ENCODE results near the gene RXYLT1.
"Not testable (repeated sequence)": the region's sequence is repeated elsewhere in the genome, so short reads cannot be mapped to it uniquely, and the experiment has no call there.

The RXYLT1 gene

GRCh38 chr12:63804746-63805145, 25.0 kb downstream of the RXYLT1 start:
- DNase-seq: no peak

- DNase-seq: no peak
These were observed 26.3 kb downstream of the RXYLT1 start for GRCh38 chr12:63805704-63806672.

GRCh38 chr12:63808631-63809030, 28.9 kb downstream of the RXYLT1 start:
- no peak for DNase-seq

- peak; percentile 20 for DNase-seq
These were observed 29.9 kb downstream of the RXYLT1 start for GRCh38 chr12:63809566-63809965.

- DNase-seq: no peak
These were observed 31.6 kb downstream of the RXYLT1 start for GRCh38 chr12:63811334-63811733.

GRCh38 chr12:63811755-63812154, 32.0 kb downstream of the RXYLT1 start:
- DNase-seq: no peak

- DNase-seq: no peak
These were observed 34.5 kb downstream of the RXYLT1 start for GRCh38 chr12:63814146-63814772.

- DNase-seq: no peak
These were observed 35.8 kb downstream of the RXYLT1 start for GRCh38 chr12:63815482-63815852.

- no peak for DNase-seq
These were observed 36.3 kb downstream of the RXYLT1 start for GRCh38 chr12:63816031-63816430.

- no peak for DNase-seq
These were observed 40.7 kb downstream of the RXYLT1 start for GRCh38 chr12:63820427-63820826.

- no peak for DNase-seq
These were observed 42.1 kb downstream of the RXYLT1 start for GRCh38 chr12:63821781-63822251.

GRCh38 chr12:63822352-63822751, 42.6 kb downstream of the RXYLT1 start:
- DNase-seq: no peak

- no peak for DNase-seq
These were observed 43.3 kb downstream of the RXYLT1 start for GRCh38 chr12:63823040-63823439.

GRCh38 chr12:63826006-63826585, 46.4 kb downstream of the RXYLT1 start:
- DNase-seq: peak; percentile 52

- no peak for DNase-seq
These were observed 49.2 kb downstream of the RXYLT1 start for GRCh38 chr12:63828867-63829266.

GRCh38 chr12:63836046-63836445, 56.3 kb downstream of the RXYLT1 start:
- no peak for DNase-seq

GRCh38 chr12:63836936-63837335, 57.2 kb downstream of the RXYLT1 start:
- no peak for DNase-seq

- DNase-seq: no peak
These were observed 58.7 kb downstream of the RXYLT1 start for GRCh38 chr12:63838411-63838810.

GRCh38 chr12:63841011-63841410, 61.3 kb downstream of the RXYLT1 start:
- DNase-seq: no peak

GRCh38 chr12:63841571-63841970, 61.9 kb downstream of the RXYLT1 start:
- DNase-seq: no peak

GRCh38 chr12:63842750-63843149, 63.0 kb downstream of the RXYLT1 start:
- not testable (repeated sequence) for DNase-seq

- no peak for DNase-seq
These were observed 63.6 kb downstream of the RXYLT1 start for GRCh38 chr12:63843254-63843720.

- peak; percentile 98 for DNase-seq
These were observed 64.1 kb downstream of the RXYLT1 start for GRCh38 chr12:63843721-63844390.
